Activated naive CD4-positive, alpha-beta T cell treated with Interleukin-2 at 50 U/mL for 16 hours (primary cell): ENCODE data around the gene PFN1.
"Not testable (repeated sequence)": the region's sequence is repeated elsewhere in the genome, so short reads cannot be mapped to it uniquely, and the experiment has no call there.

Source experiments
- DNase-seq: peaks from one replicate; pipeline ENCODE4 v3.0.0-alpha.2; 2020

Gene PFN1

DNA sequence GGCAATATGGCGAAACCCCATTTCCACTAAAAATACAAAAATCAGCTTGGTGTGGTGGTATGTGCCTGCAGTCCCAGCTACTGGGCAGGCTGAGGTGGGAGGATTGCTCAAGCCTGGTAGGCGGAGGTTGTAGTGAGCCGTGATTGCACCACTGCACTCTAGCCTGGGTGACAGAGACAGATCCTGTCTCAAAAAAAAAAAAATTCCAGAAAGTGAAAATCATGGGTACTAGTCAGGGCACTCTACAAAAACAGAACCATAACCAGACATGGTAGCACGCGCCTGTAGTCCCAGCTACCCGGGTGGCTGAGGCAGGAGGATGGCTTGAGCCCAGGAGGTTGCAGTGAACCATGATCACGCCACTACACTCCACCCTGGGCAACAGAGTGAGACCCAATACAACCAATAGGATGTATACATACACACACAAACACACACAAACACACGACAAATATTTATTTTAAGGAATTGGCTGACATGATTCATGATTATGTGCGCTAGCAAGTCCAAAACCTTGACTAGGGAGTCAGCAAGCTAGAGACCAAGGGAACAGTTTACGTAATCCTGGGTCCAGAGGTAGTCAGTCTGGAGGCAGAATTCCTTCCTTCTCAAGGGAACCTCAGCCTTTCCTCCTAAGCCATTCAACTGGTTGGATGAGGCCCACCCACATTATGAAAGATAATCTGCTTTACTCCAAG, 27.8 kb downstream of the PFN1 start:
- DNase-seq = no peak

DNA sequence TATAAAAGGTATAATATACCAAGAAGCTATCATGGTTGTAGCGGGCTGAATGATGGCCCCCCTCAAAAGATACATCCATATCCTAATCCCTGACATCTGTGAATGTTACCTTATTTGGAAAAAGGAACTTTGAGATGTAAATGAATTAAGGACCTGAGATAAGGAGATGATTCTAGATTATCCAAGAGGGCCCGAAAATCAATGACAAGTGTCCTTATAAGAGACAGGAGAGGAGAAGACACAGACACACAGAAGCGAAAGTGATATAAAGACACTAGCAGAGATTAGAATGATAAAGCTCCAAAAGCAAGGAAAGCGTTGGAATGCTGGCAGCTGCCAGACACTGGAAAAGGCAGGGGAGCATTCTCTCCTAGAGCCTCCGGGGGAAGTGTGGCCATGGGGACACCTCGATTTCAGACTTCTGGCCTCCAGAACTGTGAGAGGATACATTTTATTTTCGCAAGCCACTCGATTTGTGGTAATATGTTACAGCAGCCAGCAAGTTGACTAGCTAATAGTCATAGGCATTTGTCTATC, 28.8 kb downstream of the PFN1 start:
- no peak for DNase-seq

DNA sequence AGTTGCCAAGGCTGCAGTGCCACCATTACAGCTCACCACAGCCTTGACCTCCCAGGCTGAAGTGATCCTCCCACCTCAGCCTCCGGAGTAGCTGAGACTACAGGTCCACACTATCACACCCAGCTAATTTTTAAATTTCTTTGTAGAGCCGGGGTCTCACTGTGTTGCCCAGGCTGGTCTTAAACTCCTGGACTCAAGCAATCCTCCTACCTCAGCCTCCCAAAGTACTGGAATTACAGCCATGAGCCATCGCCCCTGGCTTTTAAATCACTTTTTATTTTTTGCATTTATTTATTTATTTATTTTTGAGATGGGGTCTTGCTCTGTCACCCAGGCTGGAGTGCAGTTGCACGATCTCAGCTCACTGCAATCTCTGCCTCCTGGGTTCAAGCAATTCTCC, 33.8 kb downstream of the PFN1 start:
- not testable (repeated sequence) for DNase-seq

DNA sequence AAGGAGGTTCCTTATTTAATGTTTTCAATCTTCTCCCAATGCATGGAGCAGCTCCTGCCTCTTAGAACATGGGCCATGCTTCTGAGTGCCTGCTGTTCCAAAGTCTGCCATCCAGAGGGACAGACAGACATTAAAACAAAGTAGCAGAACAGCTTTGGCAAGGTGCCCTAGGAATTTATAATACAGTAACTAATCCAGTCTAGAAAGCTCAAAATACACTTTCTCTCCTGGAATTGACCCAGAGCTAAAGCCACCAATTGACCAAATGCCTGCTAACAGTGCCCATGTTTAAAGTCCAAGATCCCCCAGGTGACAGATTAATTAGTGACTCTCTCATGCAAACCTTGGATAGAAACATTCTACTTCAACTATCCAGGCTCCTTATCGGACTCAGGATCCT, 34.3 kb downstream of the PFN1 start:
- no peak for DNase-seq

DNA sequence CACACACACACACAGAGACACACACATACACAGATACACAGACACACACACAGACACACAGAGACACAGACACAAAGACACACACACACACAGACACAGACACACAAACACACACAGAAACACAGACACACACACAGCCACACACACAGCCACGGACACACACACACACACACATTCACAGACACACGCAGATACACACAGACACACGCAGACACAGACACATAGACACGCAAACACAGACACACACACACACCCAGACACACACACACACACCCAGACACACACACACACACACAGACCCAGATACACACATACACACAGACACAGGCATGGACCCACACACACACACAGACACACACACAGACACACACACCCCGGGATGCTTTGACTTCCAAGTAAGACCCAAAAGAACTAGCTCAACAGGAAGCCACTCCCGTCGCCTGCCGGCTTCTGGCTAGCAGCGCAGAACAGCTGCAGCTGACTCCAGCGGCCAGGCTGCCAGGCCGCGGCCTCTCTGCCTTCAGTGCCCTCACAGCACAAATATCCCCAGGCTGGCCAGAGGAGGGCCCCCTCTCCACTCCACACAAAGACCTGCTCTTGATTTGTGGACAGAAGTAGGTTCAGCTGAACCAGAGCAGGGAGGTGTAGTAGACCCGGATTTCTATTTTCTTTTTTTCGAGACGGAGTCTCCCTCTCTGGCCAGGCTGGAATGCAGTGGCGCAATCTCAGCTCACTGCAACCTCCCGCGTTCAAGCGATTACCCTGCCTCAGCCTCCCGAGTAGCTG, 39.4 kb downstream of the PFN1 start:
- DNase-seq = peak; percentile 76

DNA sequence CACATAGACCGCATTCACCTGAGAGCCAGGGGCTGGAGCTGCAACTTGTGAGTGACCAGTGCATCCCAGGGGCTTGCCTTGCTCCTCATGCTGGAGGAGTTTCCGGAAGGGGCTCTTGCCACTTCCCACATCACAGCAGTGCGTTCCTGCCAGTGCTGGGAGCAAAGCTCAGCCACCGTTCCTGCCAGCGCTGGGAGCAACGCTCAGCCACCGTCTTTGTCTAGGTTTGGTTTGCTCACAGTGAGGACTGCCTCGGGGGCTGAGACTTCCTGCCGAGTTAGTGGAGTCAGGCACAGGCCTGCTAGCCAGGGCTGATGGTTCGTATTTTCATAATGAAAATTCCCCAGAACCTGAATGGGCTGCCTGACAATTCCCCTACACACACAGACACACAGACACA, 40.0 kb downstream of the PFN1 start:
- no peak for DNase-seq

DNA sequence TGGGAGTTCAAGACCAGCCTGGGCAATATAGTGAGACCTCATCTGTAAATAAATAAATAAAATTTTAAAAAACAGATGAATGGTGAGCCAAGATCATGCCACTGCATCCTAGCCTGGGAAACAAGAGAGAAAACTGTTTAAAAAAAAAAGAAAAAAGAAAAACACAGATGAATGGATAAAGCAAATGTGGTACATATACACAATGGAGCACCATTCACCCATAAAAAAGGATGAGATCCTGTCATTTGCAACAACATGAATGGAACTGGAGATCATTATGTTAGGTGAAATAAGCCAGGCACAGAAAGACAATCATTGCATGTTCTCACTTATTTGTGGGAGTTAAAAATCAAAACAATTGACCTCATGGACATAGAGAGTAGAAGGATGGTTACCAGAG, 41.7 kb downstream of the PFN1 start:
- DNase-seq = not testable (repeated sequence)

DNA sequence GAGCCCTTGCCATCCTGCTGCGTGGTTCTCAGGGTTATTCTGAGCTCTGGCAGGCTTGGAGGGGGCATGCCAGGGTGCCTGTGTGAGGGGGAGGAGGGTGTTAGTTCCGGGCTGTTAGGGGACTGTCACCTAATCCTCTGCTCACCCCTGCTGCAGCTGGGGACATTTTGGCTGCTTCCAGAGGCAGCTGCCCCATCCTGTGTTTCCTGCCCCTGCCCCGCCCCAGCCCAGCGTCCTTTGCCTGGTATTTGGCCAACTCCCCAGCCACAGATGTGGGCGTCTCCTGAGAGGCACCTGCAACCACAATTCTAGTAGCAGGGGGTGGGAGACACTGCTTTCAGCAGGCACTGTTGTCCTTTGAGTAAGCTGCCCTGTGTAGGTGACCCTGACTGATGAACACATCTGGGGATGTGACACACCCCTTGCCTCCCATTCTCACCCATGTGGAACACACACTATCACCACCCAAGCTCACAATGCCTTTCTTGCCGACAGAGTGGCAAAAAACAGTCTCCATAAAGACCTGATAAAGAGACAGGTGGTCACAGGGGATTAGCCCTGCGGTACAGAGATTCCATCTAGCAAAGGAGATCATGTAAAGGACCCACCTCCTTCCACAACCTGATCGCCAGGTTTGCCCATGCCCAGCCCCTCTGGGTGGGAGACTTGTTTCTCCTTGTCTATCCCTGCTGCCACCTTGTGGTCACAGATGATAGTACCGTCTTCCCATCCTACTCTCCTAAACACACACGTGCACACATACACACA, 45.1 kb downstream of the PFN1 start, which contains the start of gene CHRNE:
Gene CHRNE (minus strand): TSS at position 48 of the 768 bp plus-strand sequence. CDS start 35 bp downstream, at position 13.
- DNase-seq = peak; percentile 74

DNA sequence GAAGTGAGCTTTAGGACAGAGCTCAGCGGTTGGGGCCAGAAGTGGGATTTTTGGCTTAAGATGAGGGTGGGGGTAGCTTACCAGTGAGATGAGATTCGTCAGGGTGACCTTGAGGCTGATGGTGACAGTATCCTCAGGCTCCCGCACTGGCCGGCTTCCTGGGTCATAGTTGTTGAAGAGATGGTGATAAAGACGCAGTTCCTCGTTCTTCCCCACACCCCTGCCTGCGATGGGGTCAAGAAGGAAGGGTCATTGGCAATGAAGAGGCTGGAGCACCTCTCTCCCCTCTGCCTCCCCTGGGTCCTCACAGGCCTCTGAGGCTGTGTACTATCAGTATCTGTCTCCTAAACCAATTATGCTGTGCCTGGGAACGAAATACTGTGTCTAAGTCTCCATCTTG, 45.8 kb downstream of the PFN1 start:
- no peak for DNase-seq

DNA sequence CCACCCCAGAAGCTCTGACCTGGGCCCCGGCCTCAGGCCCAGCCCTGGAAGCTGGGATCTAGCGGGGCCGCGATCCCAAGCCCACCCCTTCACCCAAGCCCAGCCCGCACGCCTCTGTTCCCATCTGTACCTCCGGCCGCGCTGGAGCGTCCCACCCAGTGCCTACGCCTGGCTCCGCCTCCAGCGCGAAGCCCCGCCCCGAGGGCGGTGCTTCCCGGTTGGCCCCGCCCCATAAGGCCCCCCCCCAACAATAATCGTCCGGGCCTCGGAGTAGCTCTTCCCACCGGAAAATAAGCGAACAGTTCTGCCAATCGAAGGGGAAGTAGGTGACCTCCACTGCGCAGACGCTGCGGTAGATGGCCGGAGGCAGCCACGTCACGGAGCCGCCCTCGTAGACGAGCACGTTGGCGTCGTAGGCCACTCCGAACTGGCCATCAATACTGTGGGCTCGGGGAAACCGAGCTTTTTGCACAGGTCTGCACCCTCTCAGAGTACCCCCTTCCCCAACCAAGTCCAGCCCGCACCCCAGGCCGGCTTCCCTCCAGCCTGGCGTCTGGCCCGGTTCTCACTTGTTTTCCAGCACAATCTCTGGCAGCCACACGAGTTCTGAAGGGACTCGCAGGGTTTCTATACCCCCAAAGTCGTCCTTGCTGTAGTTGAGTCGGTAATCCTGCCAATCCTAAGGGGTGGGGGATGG, 46.5 kb downstream of the PFN1 start:
- peak; percentile 4 for DNase-seq

DNA sequence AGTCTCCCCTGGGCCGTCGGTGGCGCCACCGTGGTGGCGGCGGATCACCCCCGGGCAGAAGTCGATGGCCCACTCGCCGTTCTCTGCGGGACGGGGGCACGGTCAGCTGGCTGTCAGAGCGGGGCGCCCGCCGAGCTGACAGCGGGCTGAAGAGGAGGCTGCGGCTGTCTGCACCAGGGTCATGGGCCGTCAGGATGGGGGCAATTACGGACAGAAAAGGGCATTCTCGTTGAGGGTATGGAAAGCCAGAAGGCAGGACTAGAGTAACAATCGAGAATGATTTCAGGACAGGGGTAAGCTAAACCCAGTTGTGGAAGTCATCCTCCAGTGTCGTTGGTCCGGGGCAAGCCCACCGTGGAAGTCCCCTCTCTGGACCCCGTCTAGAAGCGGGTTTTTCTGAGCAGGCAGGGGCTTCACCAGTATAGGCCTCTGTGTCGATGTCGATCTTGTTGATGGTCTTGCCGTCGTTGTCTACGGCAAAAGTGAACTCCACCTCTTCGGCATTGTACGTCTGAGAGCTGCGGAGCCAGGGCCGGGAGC, 47.2 kb downstream of the PFN1 start:
- no peak for DNase-seq

DNA sequence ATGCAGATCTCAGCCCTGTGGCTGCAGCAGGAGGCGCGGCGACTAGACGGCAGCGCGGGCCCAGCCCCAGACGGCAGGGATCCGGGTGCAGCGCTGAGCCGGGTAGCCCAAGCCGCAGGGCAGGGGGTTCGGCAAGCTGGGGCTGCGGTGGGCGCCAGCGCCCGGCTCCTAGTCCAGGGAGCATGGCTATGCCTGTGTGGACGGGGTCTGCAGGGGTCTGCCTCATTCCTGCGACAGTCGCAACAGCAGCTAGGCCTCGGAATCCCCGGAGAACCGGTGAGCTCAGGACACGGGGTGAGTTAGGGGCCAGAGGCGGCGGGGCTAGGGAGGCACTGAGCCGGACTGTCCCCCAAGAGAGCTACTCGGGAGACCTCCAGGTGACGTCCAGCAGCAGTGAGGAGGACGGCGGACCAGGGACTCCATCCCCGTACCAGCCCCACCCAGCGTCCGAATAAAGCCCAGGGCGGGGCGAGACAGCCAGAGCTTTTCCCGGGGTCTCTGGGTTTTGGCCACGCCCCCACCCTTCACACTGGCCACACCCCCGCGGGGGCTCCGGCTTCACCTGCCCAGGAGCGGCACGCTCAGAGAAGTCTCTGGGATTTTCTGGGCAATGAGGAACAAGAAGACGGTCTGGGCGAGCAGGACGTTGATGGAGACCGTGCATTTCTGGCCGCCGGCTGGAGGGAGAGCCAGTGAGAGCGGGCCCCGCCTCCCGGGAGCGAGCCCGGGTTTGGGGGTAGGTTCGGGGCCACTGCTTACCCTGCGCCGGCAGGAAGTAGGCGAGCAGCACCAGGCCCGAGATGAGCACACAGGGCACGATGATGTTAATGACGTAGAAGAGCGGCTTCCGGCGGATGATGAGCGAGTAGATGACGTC, 47.9 kb downstream of the PFN1 start:
- peak; percentile 52 for DNase-seq

DNA sequence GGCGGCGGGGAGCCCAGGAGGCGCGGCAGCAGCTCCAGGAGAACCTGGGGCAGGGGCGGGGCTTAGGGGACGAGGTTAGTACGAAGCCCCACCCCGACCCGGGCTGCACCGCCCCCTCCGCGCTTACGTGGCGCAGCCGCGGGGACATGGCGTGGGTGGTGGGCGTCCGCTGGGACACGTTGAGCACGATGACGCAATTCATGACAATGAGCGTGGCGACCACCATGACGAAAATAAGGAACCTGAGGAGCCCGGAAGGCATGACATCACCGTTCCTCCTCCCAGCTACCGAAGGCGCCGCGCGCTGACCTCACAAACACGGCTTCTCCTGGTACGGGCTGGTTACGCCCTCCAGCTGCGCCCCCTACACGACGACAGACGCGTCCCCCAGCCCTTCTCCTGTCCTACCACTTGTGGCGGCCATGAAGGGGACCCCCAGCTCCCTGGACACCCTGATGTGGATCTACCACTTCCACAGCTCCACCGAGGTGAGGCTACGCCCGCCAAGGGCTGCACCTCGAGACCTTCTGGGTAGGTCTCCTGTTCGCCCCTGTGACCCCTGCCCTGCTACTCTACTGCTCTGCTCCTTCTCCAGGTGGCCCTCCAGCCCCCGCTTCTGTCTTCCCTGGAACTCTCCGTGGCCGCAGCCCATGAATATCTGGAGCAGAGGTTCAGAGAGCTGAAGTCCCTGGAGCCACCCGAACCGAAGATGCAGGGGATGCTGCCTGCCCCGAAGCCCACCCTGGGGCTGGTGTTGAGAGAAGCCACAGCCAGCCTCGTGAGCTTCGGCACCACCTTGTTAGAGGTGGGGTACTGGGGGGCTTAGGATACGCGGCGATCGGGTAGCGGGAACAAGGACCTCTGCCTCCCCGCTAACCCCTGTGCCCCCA, 48.7 kb downstream of the PFN1 start, which contains the start of gene C17orf107:
Gene C17orf107 (plus strand): TSS at position 196 of the 890 bp plus-strand sequence. CDS start 227 bp downstream, at position 423.
- peak; percentile 97 for DNase-seq

DNA sequence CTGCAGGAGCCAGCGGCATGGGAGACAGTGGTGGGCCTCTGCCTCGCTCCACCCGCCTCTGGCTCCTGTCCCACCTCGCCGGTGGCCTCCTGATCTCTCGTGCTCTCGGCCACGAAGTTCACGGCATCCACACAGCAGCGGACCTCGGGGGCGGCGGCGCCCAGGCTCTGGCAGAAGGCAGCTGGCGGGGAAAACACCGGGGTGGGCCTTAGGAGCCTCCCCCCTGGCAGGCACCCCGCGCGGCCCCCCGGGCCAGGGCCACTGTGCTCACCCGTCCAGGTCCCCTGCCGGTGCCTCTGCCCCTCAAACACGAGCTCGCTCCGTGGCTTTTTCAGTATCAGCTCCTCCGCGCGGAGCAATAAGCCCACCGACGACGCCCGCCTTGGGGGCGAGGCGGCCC, 49.4 kb downstream of the PFN1 start:
- DNase-seq = no peak

DNA sequence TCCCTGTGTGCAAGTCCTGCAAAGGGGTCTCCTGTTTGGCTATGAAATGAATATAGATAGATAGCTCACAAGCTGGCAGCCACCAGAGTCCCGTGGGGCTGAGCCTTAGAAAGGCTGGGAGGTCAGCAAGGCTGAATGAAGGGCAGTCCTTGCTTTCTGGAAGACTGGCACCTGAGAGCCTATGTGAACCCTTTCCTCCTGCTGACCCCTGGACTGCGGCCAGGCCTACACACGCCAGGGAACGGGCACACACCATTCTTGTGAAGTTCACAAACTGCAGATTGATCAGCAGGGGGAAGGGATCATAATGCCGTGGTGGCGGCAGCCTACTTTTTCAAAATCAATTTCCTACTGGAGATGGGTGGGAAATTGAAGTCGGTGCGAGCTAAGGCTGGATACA, 50.0 kb downstream of the PFN1 start:
- DNase-seq = no peak

DNA sequence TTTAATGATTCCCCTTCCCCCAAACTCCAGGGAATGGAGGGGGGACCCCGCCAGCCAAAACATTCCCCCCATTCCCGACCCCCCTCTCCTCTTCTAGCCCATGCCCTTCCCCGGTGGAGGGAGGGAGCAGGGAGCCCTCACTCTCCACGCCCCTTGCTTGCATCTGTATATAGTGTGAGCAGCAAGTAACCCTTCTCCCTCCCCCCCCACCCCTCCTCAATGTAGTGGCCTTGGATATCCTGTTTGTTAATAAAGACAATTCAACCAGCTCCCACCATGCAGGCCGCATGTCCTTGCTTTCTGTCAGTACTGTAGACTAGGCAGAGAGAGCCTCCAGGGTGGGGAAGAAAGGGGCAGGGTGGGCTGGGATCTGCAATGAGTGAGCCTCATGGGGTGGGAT, 50.5 kb downstream of the PFN1 start:
- no peak for DNase-seq

DNA sequence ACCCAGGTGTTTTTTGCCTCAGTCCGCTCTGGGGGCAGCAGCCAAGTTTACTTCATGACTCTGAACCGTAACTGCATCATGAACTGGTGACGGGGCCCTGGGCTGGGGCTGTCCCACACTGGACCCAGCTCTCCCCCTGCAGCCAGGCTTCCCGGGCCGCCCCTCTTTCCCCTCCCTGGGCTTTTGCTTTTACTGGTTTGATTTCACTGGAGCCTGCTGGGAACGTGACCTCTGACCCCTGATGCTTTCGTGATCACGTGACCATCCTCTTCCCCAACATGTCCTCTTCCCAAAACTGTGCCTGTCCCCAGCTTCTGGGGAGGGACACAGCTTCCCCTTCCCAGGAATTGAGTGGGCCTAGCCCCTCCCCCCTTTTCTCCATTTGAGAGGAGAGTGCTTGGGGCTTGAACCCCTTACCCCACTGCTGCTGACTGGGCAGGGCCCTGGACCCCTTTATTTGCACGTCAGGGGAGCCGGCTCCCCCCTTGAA, 51.1 kb downstream of the PFN1 start:
- DNase-seq = no peak

DNA sequence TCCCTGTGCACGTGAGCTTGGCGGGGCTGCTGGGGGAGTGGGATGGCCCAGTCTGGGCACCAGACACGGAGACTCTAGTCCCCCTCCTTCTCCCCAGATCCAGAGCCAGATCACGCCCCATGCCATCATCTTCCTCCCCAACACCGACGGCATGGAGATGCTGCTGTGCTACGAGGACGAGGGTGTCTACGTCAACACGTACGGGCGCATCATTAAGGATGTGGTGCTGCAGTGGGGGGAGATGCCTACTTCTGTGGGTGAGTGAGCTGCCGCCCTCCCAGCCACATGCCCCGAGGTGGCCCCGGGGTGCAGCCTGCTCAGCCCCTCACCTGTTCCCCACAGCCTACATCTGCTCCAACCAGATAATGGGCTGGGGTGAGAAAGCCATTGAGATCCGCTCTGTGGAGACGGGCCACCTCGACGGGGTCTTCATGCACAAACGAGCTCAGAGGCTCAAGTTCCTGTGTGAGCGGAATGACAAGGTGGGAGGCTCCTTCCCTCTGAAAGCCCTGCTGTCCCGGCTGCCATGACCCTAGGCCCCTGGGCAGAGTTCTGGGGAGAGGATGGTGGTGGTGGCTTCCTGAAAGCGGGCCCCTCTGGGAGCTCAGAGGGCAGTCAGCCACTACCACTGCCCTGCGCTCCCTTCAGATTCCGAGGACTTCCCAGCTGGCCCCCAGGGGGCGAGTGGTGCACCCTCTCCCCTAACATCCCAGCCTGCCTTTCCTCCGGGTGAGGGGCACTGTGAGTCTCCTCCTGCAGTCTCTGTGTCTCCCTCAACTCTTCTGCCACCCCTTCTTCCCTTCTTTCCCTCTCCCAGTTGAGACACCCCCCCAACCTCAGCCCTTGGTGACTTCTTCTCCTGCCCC, 51.8 kb downstream of the PFN1 start:
- DNase-seq = no peak
